ENCODE results near the gene SPECC1.

GRCh38 chr17:20235747-20236146, 226.6 kb downstream of the SPECC1 start:
- TF ChIP-seq CTCF (conservative IDR thresholded peaks at IDR 0.05) (no peak), EZH2 (IDR thresholded peaks at IDR 0.05; ENCODE audit: low read depth) (no peak)

All from PC-9 (cell line).